KMS-11 (cell line): ENCODE results near the gene AGAP6.
"Not testable (repeated sequence)": the region's sequence is repeated elsewhere in the genome, so short reads cannot be mapped to it uniquely, and the experiment has no call there.

ENCODE experiments used
- H2AFZ ChIP-seq: fragments of 200-600 bp; sonication (generic); 2 replicates; pipeline ENCODE4 v1.6.1; 2016; ENCODE audit warnings: antibody characterized with exemption, mixed run types, low read depth
- H3K27ac ChIP-seq: fragments of 200-600 bp; sonication (generic); 2 replicates; pipeline ENCODE4 v1.6.1; 2016; ENCODE audit warnings: mild to moderate bottlenecking, mixed run types
- H3K27me3 ChIP-seq: fragments of 200-600 bp; sonication (generic); 2 replicates; pipeline ENCODE4 v1.6.1; 2017; ENCODE audit warnings: mild to moderate bottlenecking, low read depth, mixed run types, moderate library complexity; ENCODE audit not compliant: insufficient read depth
- H3K36me3 ChIP-seq: fragments of 200-600 bp; sonication (generic); 2 replicates; pipeline ENCODE4 v1.6.1; 2017; ENCODE audit warnings: mild to moderate bottlenecking, mixed run types; ENCODE audit not compliant: insufficient read depth
- H3K4me1 ChIP-seq: fragments of 200-600 bp; sonication (generic); 2 replicates; pipeline ENCODE4 v1.6.1; 2016; ENCODE audit warnings: mild to moderate bottlenecking, low read depth, mixed run types; ENCODE audit not compliant: poor library complexity, severe bottlenecking
- H3K4me2 ChIP-seq: fragments of 200-600 bp; sonication (generic); 2 replicates; pipeline ENCODE4 v1.7.0; 2016; ENCODE audit warnings: mild to moderate bottlenecking, mixed run types
- H3K4me3 ChIP-seq: fragments of 200-600 bp; sonication (generic); IDR thresholded peaks from 2 replicates; pipeline ENCODE4 v1.6.1; 2017; ENCODE audit warnings: low read depth, low read length, mixed read lengths; ENCODE audit not compliant: insufficient read depth
- H3K79me2 ChIP-seq: fragments of 200-600 bp; sonication (generic); 2 replicates; pipeline ENCODE4 v1.6.1; 2016; ENCODE audit warnings: low read depth, mixed run types; ENCODE audit not compliant: insufficient read depth
- H3K9ac ChIP-seq: fragments of 200-600 bp; sonication (generic); 2 replicates; pipeline ENCODE4 v1.6.1; 2016; ENCODE audit warnings: mild to moderate bottlenecking, mixed run types
- H4K20me1 ChIP-seq: fragments of 200-600 bp; sonication (generic); 2 replicates; pipeline ENCODE4 v1.6.1; 2016; ENCODE audit warnings: mild to moderate bottlenecking, mixed run types; ENCODE audit not compliant: insufficient read depth
- TF ChIP-seq, protein P1 (sequence below): fragments of 200-600 bp; sonication (generic); conservative IDR thresholded peaks from 2 replicates; pipeline ENCODE4 v1.6.1; 2017; ENCODE audit warnings: low read depth, mild to moderate bottlenecking, antibody characterized with exemption, low read length, moderate library complexity, mixed read lengths

The AGAP6 gene

DNA sequence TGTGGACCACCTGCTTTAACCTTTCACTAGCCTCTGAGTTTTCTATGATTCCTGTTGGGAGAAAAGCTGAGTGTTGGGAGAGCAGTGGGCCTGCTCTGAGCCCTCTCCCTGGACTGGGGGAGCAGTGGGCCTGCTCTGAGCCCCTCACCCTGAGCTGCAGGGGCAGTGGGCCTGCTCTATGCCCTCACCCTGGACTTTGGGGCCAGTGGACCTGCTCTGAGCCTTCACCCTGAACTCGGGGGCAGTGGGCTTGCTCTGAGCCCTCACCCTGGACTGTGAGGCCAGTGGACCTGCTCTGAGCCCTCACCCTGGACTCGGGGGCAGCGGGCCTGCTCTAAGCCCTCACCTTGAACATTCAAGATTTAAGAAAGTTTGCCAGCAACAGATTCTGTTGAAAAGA, 33.4 kb downstream of the AGAP6 start:
- Histone ChIP-seq H3K27me3 (no peaks in the 10 kb centered on the region), H3K9ac (no peak overlapping the region)

DNA sequence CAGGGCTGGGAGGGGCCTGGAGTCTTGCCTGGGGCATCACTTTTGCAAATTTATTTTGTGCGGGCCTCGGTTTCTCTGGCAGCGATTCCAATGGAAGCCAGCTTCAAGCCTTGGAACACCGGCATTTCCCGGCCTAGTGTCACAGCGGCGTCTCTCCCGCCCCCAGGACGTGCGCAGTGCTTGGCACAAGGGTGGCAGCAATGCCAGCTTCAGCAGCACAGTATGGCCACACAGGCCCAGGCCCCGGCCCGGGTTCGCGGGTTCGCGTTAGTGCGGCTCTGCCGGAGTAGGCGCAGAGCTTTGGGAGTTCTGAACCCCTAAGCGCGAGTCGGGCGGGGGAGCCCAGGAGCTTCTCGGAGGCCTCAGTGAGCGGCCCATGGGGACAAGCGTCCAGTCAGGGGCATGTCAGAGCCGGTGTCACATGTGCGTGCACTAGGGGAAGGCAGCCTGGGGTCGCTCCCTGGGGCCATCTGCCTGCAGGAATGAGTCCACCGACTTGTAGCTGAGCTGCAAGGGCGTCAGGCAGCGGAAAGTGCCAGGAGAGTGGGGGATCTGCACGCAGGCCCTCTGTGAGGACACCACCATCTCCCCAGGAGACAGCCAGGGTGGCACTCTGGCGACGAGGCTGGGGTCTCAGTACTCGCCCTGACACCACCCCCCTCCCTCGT, 36.6 kb downstream of the AGAP6 start:
- not testable (repeated sequence) for H3K4me2 ChIP-seq, H3K27ac ChIP-seq, H3K79me2 ChIP-seq, H3K36me3 ChIP-seq, H3K4me1 ChIP-seq, H3K9ac ChIP-seq, H3K27me3 ChIP-seq, H4K20me1 ChIP-seq, H2AFZ ChIP-seq, H3K4me3 ChIP-seq

More for the DNA sequence above, 33.4 kb downstream of the AGAP6 start:
- Histone ChIP-seq H3K79me2 (no peaks in the 10 kb centered on the region), H3K36me3 (no peaks in the 10 kb centered on the region), H3K4me2 (no peak overlapping the region), H3K4me3 (no peak overlapping the region), H4K20me1 (no peaks in the 10 kb centered on the region), H3K4me1 (no peaks in the 10 kb centered on the region), H2AFZ (no peak overlapping the region), H3K27ac (no peak overlapping the region)
- TF ChIP-seq, protein P1, sequence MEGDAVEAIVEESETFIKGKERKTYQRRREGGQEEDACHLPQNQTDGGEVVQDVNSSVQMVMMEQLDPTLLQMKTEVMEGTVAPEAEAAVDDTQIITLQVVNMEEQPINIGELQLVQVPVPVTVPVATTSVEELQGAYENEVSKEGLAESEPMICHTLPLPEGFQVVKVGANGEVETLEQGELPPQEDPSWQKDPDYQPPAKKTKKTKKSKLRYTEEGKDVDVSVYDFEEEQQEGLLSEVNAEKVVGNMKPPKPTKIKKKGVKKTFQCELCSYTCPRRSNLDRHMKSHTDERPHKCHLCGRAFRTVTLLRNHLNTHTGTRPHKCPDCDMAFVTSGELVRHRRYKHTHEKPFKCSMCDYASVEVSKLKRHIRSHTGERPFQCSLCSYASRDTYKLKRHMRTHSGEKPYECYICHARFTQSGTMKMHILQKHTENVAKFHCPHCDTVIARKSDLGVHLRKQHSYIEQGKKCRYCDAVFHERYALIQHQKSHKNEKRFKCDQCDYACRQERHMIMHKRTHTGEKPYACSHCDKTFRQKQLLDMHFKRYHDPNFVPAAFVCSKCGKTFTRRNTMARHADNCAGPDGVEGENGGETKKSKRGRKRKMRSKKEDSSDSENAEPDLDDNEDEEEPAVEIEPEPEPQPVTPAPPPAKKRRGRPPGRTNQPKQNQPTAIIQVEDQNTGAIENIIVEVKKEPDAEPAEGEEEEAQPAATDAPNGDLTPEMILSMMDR: no peak

DNA sequence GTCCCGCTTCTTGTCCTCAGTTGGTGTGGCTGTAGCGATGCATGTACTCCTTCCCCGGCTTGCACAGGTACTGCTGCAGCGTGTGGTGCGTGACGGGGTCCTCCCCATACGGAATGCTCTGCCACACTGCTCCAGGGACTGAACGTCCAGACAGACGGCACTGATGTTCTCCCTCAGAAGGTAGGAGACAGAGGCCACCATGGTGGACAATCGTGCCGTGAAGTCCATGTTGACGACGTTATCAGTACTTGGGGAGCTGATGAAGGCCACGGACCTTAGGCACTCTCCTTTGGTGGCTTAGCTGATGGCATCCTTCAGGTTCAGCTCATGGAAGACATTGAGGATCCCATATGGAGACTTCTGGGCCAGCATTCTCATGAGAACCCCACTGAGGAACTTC, 37.4 kb downstream of the AGAP6 start:
- no peak overlapping the region for H3K9ac ChIP-seq
- TF ChIP-seq, protein P1: no peak
- H3K4me3 ChIP-seq: no peak overlapping the region
- no peaks in the 10 kb centered on the region for H4K20me1 ChIP-seq
- H3K27me3 ChIP-seq: no peaks in the 10 kb centered on the region
- no peak overlapping the region for H3K27ac ChIP-seq
- no peaks in the 10 kb centered on the region for H3K4me1 ChIP-seq
- H3K4me2 ChIP-seq: no peak overlapping the region
- H3K79me2 ChIP-seq: no peaks in the 10 kb centered on the region
- H3K36me3 ChIP-seq: no peaks in the 10 kb centered on the region
- no peak overlapping the region for H2AFZ ChIP-seq

DNA sequence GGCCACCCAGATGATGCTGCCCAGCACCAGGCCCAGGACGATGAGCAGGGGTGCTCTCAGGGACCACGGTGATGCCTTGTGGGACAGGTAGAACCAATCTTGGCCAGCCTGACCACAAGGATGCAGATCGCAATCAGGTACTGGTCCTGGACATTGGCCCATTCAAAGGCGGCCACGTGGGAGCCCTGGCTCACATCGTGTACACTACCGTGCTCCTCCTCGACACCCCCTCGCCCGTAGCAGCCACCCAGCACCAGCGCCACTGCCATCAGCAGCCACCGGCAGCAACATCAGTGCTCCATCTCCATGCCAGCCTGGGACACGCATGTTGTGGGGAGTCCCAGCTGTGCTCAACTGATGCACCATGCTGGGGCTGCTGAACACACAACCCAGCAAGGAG, 39.0 kb downstream of the AGAP6 start:
- Histone ChIP-seq H3K27me3 (no peaks in the 10 kb centered on the region), H3K4me2 (no peak overlapping the region), H3K9ac (no peak overlapping the region), H3K4me1 (no peaks in the 10 kb centered on the region), H3K36me3 (no peaks in the 10 kb centered on the region), H2AFZ (no peak overlapping the region), H3K79me2 (no peaks in the 10 kb centered on the region), H4K20me1 (no peaks in the 10 kb centered on the region), H3K27ac (no peak overlapping the region), H3K4me3 (no peak overlapping the region)
- TF ChIP-seq, protein P1: no peak

DNA sequence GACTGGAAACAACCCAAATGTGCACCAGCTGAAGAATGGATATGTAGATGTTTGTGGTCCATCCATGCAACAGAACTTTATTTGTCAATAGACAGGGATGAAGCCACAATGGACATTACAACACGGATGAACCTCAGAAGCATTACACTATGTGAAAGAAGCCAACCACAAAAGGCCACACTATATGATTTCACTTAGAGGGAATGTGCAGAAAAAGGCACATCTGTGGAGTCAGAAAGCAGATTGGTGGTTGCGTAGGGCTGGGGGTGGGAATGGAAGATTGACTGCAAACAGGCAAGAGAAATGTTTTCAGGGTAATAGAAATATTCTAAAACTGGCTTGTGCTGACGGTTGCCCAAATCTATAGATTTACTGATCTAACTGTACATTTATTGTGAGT, 45.3 kb downstream of the AGAP6 start:
- Histone ChIP-seq H3K36me3 (no peaks in the 10 kb centered on the region), H3K4me2 (no peak overlapping the region), H3K9ac (no peak overlapping the region), H2AFZ (no peak overlapping the region), H3K4me1 (no peaks in the 10 kb centered on the region), H3K27me3 (no peaks in the 10 kb centered on the region), H3K27ac (no peak overlapping the region), H3K4me3 (no peak overlapping the region), H4K20me1 (no peaks in the 10 kb centered on the region), H3K79me2 (no peaks in the 10 kb centered on the region)
- TF ChIP-seq, protein P1: no peak

DNA sequence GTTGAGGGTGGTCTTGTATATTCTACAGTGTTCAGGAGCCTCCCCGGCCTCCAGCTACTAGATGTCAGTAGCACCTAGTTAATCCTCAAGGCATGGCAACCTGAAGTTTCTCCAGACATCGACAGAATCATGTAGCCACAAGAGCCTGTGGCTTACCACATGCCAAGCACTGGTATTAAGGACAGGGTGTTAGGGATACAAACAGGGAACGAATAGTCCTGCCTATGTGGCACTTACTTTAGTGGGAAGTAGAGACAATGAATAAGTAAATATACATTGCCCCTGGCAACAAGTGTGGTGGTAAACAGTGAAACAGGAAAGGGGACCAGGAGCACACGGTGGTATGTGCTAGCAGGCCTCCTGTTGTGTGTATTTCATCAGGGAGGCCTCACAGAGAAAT, 47.1 kb downstream of the AGAP6 start:
- H3K4me3 ChIP-seq, H3K4me2 ChIP-seq, H3K36me3 ChIP-seq, H4K20me1 ChIP-seq, H3K27me3 ChIP-seq, H3K27ac ChIP-seq, H3K79me2 ChIP-seq, H3K9ac ChIP-seq, H3K4me1 ChIP-seq, H2AFZ ChIP-seq: not testable (repeated sequence)
